Activated naive CD8-positive, alpha-beta T cell (primary cell): ENCODE measurements around the gene CTNNBL1.

ENCODE experiments used
- H3K27ac Mint-ChIP-seq: one replicate; pipeline ENCODE4 v1.8.0; 2021; ENCODE audit warnings: mixed read lengths
- H3K27me3 Mint-ChIP-seq: one replicate; pipeline ENCODE4 v1.8.0; 2021; ENCODE audit warnings: mixed read lengths
- H3K36me3 Mint-ChIP-seq: one replicate; pipeline ENCODE4 v1.8.0; 2021; ENCODE audit warnings: mixed read lengths
- H3K4me1 Mint-ChIP-seq: one replicate; pipeline ENCODE4 v1.8.0; 2021; ENCODE audit warnings: low read depth, mixed read lengths
- H3K4me3 Mint-ChIP-seq: one replicate; pipeline ENCODE4 v1.8.0; 2021; ENCODE audit warnings: mild to moderate bottlenecking, mixed read lengths
- H3K9me3 Mint-ChIP-seq: one replicate; pipeline ENCODE4 v1.8.0; 2021; ENCODE audit warnings: low read depth, mixed read lengths

CTNNBL1 gene

DNA sequence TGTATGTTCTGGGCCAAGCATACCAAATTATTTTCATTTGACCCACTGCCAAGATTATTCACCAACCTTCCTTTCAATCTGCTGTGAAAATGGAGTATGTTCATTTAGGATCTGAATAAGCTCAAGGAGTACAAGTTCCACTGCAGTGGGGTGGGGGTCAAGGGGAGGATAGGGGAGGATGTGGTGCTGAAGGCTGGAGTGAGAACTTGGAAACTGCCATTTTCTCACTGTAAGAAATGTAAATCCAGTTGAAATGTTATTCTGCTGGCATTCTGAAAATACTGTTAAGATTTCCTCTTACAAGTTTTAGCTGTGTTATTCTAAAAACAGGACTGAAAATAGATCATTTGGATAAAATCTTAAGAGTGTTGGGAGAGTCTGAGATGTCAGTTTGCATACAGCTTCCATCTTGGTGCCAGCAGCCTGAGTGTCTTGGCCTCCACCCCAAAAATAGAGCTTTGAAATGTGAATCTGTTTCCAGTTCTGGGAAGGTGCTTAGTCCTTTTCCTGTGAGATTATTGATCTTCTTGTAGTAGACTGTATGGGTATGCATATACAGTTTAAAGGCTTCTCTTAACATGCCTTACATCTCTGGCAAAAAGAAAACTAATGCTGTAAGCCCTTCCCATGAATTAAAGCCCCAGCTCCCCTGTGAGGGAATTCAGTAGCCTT lies 84.3 kb downstream of the CTNNBL1 start:
- Mint-ChIP-seq H3K27ac (no peak overlapping the region), H3K36me3 (peaks cover 24% of the 10 kb centered on the region), H3K9me3 (no peaks in the 10 kb centered on the region), H3K27me3 (no peaks in the 10 kb centered on the region), H3K4me3 (no peak overlapping the region), H3K4me1 (no peaks in the 10 kb centered on the region)

- H3K4me3 Mint-ChIP-seq: no peak overlapping the region
- H3K9me3 Mint-ChIP-seq: no peaks in the 10 kb centered on the region
- H3K27ac Mint-ChIP-seq: no peak overlapping the region
- H3K4me1 Mint-ChIP-seq: no peaks in the 10 kb centered on the region
- H3K27me3 Mint-ChIP-seq: no peaks in the 10 kb centered on the region
- peaks cover 32% of the 10 kb centered on the region for H3K36me3 Mint-ChIP-seq
Measured at GRCh38 chr20:37781626-37782025, 87.8 kb downstream of the CTNNBL1 start.

- Mint-ChIP-seq H3K9me3 (peaks cover 6% of the 10 kb centered on the region), H3K36me3 (peaks cover 53% of the 10 kb centered on the region), H3K27me3 (no peaks in the 10 kb centered on the region), H3K4me3 (no peak overlapping the region), H3K4me1 (no peaks in the 10 kb centered on the region), H3K27ac (no peak overlapping the region)
Measured at GRCh38 chr20:37786043-37786442, 92.2 kb downstream of the CTNNBL1 start.

DNA sequence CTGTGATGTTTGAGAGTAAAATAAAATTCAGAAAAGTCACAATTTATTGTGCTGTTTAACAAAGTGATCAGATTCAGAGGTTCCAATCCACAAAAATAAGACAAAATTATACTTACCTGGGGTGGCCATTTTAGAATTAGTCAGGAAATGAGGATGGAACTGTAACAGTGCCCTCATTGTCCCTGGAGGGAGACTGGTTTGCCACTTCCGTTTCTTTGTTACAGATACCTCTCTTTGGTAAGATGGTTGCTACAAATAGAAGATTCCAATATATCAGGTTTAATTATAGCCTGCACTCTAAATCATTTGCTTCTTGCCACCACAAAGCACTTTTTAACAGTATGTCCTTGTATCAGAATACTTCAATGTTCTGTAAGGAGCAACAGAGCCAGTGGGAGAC lies 95.6 kb downstream of the CTNNBL1 start:
- H3K4me3 Mint-ChIP-seq: no peak overlapping the region
- H3K4me1 Mint-ChIP-seq: no peaks in the 10 kb centered on the region
- H3K9me3 Mint-ChIP-seq: peaks cover 8% of the 10 kb centered on the region
- H3K27ac Mint-ChIP-seq: no peak overlapping the region
- no peaks in the 10 kb centered on the region for H3K27me3 Mint-ChIP-seq
- H3K36me3 Mint-ChIP-seq: peaks cover 56% of the 10 kb centered on the region

DNA sequence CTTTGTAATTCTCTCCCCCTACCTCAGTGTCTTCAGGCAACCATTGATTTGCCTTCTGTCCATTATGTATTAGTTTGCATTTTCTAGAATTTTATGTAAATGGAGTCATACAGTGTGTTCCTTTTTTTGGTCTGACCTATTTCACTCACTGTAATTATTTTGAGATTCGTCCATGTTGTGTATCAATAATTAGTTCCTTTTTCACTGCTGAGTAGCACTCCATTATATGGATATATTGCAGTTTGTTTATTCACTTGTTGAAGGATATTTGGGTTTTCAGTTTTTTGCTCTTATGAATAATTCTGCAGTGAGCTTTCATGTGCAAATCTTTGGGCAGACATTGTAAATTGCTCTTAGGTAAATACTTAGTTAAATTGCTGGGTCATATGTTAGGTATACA lies 97.1 kb downstream of the CTNNBL1 start:
- peaks cover 8% of the 10 kb centered on the region for H3K9me3 Mint-ChIP-seq
- H3K27ac Mint-ChIP-seq: no peak overlapping the region
- no peak overlapping the region for H3K4me3 Mint-ChIP-seq
- no peaks in the 10 kb centered on the region for H3K27me3 Mint-ChIP-seq
- H3K36me3 Mint-ChIP-seq: peaks cover 50% of the 10 kb centered on the region
- H3K4me1 Mint-ChIP-seq: no peaks in the 10 kb centered on the region

GRCh38 chr20:37796121-37796520 lies 102.3 kb downstream of the CTNNBL1 start:
- Mint-ChIP-seq H3K27me3 (no peaks in the 10 kb centered on the region), H3K9me3 (peaks cover 2% of the 10 kb centered on the region), H3K27ac (no peak overlapping the region), H3K36me3 (peaks cover 33% of the 10 kb centered on the region), H3K4me3 (no peak overlapping the region), H3K4me1 (no peaks in the 10 kb centered on the region)

GRCh38 chr20:37796733-37797132 lies 102.9 kb downstream of the CTNNBL1 start:
- H3K4me3 Mint-ChIP-seq: no peak overlapping the region
- H3K9me3 Mint-ChIP-seq: no peaks in the 10 kb centered on the region
- H3K27ac Mint-ChIP-seq: no peak overlapping the region
- H3K36me3 Mint-ChIP-seq: peaks cover 29% of the 10 kb centered on the region
- H3K4me1 Mint-ChIP-seq: no peaks in the 10 kb centered on the region
- no peaks in the 10 kb centered on the region for H3K27me3 Mint-ChIP-seq

DNA sequence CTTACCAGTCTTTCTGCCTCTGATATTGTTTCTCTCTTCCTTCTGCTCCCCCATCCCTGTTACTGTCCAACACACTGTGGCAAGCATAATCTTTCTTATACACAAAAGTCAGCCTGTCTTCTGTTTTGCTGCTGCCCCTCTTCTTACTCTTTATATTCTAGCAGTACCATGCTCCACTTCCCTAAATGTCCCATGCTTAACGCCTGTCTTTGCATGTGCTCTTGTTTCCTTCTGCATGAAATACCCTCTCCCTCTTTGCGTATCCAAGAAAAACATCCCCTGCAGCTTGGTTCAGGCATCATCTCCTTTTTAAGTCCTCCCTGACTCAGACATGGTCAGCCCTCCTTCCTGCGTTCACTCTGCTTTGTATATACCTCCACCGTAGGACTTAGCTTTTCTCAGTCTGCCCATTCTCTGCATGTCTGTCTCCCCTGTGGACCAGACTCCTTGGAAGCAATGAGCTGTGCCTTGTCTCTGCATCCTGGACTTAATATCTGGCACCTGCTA lies 103.9 kb downstream of the CTNNBL1 start:
- Mint-ChIP-seq H3K4me3 (no peak overlapping the region), H3K4me1 (no peaks in the 10 kb centered on the region), H3K9me3 (no peaks in the 10 kb centered on the region), H3K36me3 (peaks cover 26% of the 10 kb centered on the region), H3K27me3 (no peaks in the 10 kb centered on the region), H3K27ac (no peak overlapping the region)

GRCh38 chr20:37798312-37798711 lies 104.5 kb downstream of the CTNNBL1 start:
- Mint-ChIP-seq H3K36me3 (peaks cover 31% of the 10 kb centered on the region), H3K4me1 (peaks cover 2% of the 10 kb centered on the region), H3K27me3 (no peaks in the 10 kb centered on the region), H3K4me3 (no peak overlapping the region), H3K9me3 (no peaks in the 10 kb centered on the region), H3K27ac (no peak overlapping the region)

- Mint-ChIP-seq H3K4me3 (no peak overlapping the region), H3K4me1 (peaks cover 2% of the 10 kb centered on the region), H3K36me3 (peaks cover 29% of the 10 kb centered on the region), H3K27me3 (no peaks in the 10 kb centered on the region), H3K27ac (no peak overlapping the region), H3K9me3 (no peaks in the 10 kb centered on the region)
Measured at GRCh38 chr20:37800618-37801017, 106.8 kb downstream of the CTNNBL1 start.

- peaks cover 2% of the 10 kb centered on the region for H3K4me1 Mint-ChIP-seq
- peaks cover 25% of the 10 kb centered on the region for H3K36me3 Mint-ChIP-seq
- no peak overlapping the region for H3K27ac Mint-ChIP-seq
- no peaks in the 10 kb centered on the region for H3K27me3 Mint-ChIP-seq
- no peaks in the 10 kb centered on the region for H3K9me3 Mint-ChIP-seq
- H3K4me3 Mint-ChIP-seq: no peak overlapping the region
Measured at GRCh38 chr20:37801921-37802320, 108.1 kb downstream of the CTNNBL1 start.

GRCh38 chr20:37803438-37804307 lies 109.8 kb downstream of the CTNNBL1 start:
- no peaks in the 10 kb centered on the region for H3K9me3 Mint-ChIP-seq
- peaks cover 26% of the 10 kb centered on the region for H3K36me3 Mint-ChIP-seq
- no peak overlapping the region for H3K27ac Mint-ChIP-seq
- H3K4me1 Mint-ChIP-seq: peaks cover 2% of the 10 kb centered on the region
- no peaks in the 10 kb centered on the region for H3K27me3 Mint-ChIP-seq
- H3K4me3 Mint-ChIP-seq: no peak overlapping the region

DNA sequence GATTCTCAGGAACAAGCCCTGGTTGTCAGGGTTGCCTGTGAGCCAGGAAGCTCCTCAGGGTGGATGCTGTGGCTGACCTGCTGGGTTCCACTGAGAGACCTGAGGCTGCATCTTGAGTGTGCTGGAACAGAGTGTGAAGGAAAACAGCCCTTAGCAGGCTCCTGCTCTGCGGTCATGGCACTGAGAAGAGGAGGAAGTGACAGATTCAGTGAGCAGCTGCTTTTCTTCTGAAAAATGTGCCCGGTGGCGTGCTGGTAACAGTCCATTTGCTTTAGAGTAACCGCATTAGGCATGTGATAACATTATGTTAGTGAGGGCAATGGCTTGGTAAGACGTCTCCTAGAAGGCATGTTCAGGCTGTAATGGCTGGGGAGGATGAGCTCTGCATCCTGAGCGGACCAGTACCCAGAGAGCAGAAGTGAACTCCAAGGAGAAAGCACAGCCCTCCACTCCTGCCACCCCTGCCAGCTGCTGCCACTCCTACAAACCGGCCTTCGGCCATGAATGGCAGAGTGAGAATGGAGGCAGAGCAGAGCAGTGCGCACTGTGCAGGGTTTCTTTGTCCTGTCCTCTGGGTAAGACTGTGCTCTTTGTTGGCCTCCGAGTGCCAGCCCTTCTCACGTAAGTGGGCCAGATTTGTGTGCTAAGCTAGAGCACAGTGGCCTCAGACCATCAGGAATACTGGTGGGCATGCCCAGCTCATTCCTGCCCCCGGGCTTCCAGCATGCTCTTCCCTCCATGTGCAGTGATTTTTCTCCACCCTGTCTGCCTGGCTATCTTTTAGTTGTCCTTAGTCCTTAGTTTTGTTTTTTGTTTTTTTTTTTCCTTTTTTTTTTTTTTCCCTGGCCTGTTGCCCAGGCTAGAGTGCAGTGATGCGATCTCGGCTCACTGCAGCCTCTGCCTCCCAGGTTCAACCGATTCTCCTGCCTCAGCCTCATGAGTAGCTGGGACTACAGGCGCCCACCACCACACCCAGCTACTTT lies 111.0 kb downstream of the CTNNBL1 start:
- no peaks in the 10 kb centered on the region for H3K9me3 Mint-ChIP-seq
- H3K4me3 Mint-ChIP-seq: no peak overlapping the region
- peaks cover 2% of the 10 kb centered on the region for H3K4me1 Mint-ChIP-seq
- H3K36me3 Mint-ChIP-seq: peaks cover 33% of the 10 kb centered on the region
- no peaks in the 10 kb centered on the region for H3K27me3 Mint-ChIP-seq
- no peak overlapping the region for H3K27ac Mint-ChIP-seq

DNA sequence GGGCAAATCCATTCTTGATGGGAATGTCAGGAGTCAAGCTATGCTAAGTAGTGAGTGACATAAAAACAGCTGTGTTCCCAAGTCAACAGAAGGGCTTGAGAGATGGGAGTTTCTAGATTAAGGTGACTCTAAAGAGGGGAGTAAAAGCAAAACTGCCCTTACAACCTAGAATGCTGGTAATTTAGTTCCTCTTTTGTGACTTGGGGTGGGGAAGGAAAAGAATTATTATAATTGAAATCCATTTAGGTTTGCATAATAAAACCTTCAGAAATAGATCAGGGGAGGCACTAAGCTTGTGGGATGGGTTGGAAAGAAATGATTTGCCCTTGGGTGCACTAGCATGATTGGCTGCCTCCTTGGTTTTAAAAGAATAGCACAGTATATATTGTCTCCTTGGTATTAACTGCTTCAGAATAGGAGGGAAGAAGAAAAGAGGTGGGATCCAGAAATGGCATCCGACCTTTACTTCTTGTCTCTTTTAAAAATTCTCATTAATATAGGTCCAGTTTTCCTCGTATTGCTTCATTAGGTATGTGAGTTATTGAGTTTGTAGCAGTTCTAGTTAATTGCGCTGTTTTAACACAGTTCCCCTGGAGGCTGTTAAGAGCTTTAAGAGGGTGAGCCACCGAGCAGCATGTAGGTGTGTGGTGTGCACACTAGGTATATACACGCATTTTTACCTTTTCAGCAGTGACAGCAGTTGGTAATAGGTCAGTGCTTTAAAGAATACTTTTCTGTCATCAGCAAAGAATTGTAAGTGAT lies 113.8 kb downstream of the CTNNBL1 start:
- Mint-ChIP-seq H3K4me1 (peaks cover 2% of the 10 kb centered on the region), H3K4me3 (no peak overlapping the region), H3K36me3 (peaks cover 35% of the 10 kb centered on the region), H3K27ac (no peak overlapping the region), H3K9me3 (no peaks in the 10 kb centered on the region), H3K27me3 (no peaks in the 10 kb centered on the region)
